Naive B cell (primary cell): ENCODE data around the gene PMVK. TPM values are rescaled to one million over a fixed set of nuclear protein-coding genes. Genes with fewer than 3 reads are reported as not detected.
A peak's percentile ranks its signal among the peaks of the same experiment; 100 is the strongest.
"Not testable (repeated sequence)": the region's sequence is repeated elsewhere in the genome, so short reads cannot be mapped to it uniquely, and the experiment has no call there.

Experiments
- ATAC-seq, 2 donors: fragments of 150-1000 bp; cut with Tn5 transposase; 2 replicates each; pipeline ENCODE4 v1.10.0; 2021; ENCODE audit warnings: low read depth in 2 of 2, mild to moderate bottlenecking in 2 of 2, moderate library complexity in 2 of 2
- DNase-seq: peaks from one replicate; pipeline ENCODE4 v3.0.0; 2022
- H3K27ac Mint-ChIP-seq, 6 donors: one replicate each; pipeline ENCODE4 v1.8.0; 2020 to 2022; ENCODE audit warnings: mild to moderate bottlenecking in 6 of 6, mixed read lengths in 6 of 6, moderate library complexity in 5 of 6, inconsistent platforms in 2 of 6
- H3K27me3 Mint-ChIP-seq, 3 donors: one replicate each; pipeline ENCODE4 v1.8.0; 2021 to 2022; ENCODE audit warnings: mixed read lengths in 3 of 3, mild to moderate bottlenecking in 1 of 3
- H3K36me3 Mint-ChIP-seq, 2 donors: one replicate each; pipeline ENCODE4 v1.8.0; 2020 to 2022; ENCODE audit warnings: mixed read lengths in 2 of 2, inconsistent platforms in 1 of 2, mild to moderate bottlenecking in 1 of 2
- H3K4me1 Mint-ChIP-seq, 3 donors: one replicate each; pipeline ENCODE4 v1.8.0; 2020 to 2022; ENCODE audit warnings: mixed read lengths in 3 of 3, inconsistent platforms in 1 of 3, mild to moderate bottlenecking in 1 of 3, moderate library complexity in 1 of 3
- H3K4me3 Mint-ChIP-seq, 8 donors: one replicate each; pipeline ENCODE4 v1.8.0; 2020 to 2022; ENCODE audit warnings: mild to moderate bottlenecking in 8 of 8, mixed read lengths in 8 of 8, moderate library complexity in 8 of 8, inconsistent platforms in 2 of 8
- H3K9me3 Mint-ChIP-seq, 7 donors: one replicate each; pipeline ENCODE4 v1.8.0; 2020 to 2022; ENCODE audit warnings: mixed read lengths in 7 of 7, mild to moderate bottlenecking in 5 of 7, inconsistent platforms in 2 of 7, moderate library complexity in 1 of 7
- polyA plus RNA-seq, 6 donors: library from polyadenylated mRNA; unstranded; fragments of 300-500 nt; fragmentation: Illumina TruSeq; gene quantifications; one replicate each; pipeline ENCODE4 v1.2.3, GENCODE V29; 2021; ENCODE audit warnings: low read depth in 6 of 6

The PMVK gene
- polyA plus RNA-seq, 6 donors from 2014 or later: 30.8 to 45.7 (median 33.3) TPM

GRCh38 chr1:154911691-154912550, 24.6 kb downstream of the PMVK start:
- H3K36me3 Mint-ChIP-seq: peaks cover 0 to 6% of the 10 kb centered on the region in 2 donors
- DNase-seq (no peak), ATAC-seq (no peak)
- H3K9me3 Mint-ChIP-seq: no peaks in the 10 kb centered on the region
- peak overlapping the region in 1 of 6 donors; percentile 28 for H3K27ac Mint-ChIP-seq
- no peaks in the 10 kb centered on the region for H3K27me3 Mint-ChIP-seq
- no peak overlapping the region for H3K4me3 Mint-ChIP-seq
- H3K4me1 Mint-ChIP-seq: peaks cover 0 to 4% (median 0%) of the 10 kb centered on the region in 3 donors

GRCh38 chr1:154910851-154911250, 25.7 kb downstream of the PMVK start:
- DNase-seq (no peak), ATAC-seq (no peak)
- peak overlapping the region in 1 of 6 donors; percentile 37 for H3K27ac Mint-ChIP-seq
- no peaks in the 10 kb centered on the region for H3K27me3 Mint-ChIP-seq
- no peaks in the 10 kb centered on the region for H3K36me3 Mint-ChIP-seq
- H3K4me1 Mint-ChIP-seq: peaks cover 0 to 4% (median 0%) of the 10 kb centered on the region in 3 donors
- H3K4me3 Mint-ChIP-seq: no peak overlapping the region
- no peaks in the 10 kb centered on the region for H3K9me3 Mint-ChIP-seq

GRCh38 chr1:154908937-154909336, 27.6 kb downstream of the PMVK start:
- Mint-ChIP-seq H3K36me3 (no peaks in the 10 kb centered on the region), H3K9me3 (no peaks in the 10 kb centered on the region), H3K27ac (no peak overlapping the region), H3K27me3 (no peaks in the 10 kb centered on the region), H3K4me3 (no peak overlapping the region), H3K4me1 (peaks cover 0 to 4% (median 0%) of the 10 kb centered on the region in 3 donors)
- DNase-seq (no peak), ATAC-seq (no peak)

- H3K27ac Mint-ChIP-seq: peak overlapping the region in 1 of 6 donors; percentile 38
- not testable (repeated sequence) for H3K27me3 Mint-ChIP-seq, H3K4me1 Mint-ChIP-seq, ATAC-seq, DNase-seq, H3K4me3 Mint-ChIP-seq, H3K9me3 Mint-ChIP-seq, H3K36me3 Mint-ChIP-seq
Measured at GRCh38 chr1:154908129-154908528, 28.4 kb downstream of the PMVK start.

- H3K9me3 Mint-ChIP-seq: no peaks in the 10 kb centered on the region
- H3K4me1 Mint-ChIP-seq: peaks cover 0 to 4% (median 0%) of the 10 kb centered on the region in 3 donors
- no peaks in the 10 kb centered on the region for H3K36me3 Mint-ChIP-seq
- H3K27ac Mint-ChIP-seq: no peak overlapping the region
- ATAC-seq (no peak), DNase-seq (no peak)
- H3K27me3 Mint-ChIP-seq: no peaks in the 10 kb centered on the region
- no peak overlapping the region for H3K4me3 Mint-ChIP-seq
Measured at GRCh38 chr1:154906621-154907081, 29.9 kb downstream of the PMVK start.

- no peaks in the 10 kb centered on the region for H3K27me3 Mint-ChIP-seq
- no peak overlapping the region for H3K4me3 Mint-ChIP-seq
- ATAC-seq (no peak), DNase-seq (no peak)
- H3K4me1 Mint-ChIP-seq: no peaks in the 10 kb centered on the region
- H3K36me3 Mint-ChIP-seq: no peaks in the 10 kb centered on the region
- no peaks in the 10 kb centered on the region for H3K9me3 Mint-ChIP-seq
- no peak overlapping the region for H3K27ac Mint-ChIP-seq
Measured at GRCh38 chr1:154902938-154903566, 33.5 kb downstream of the PMVK start.

GRCh38 chr1:154901591-154901990, 34.9 kb downstream of the PMVK start:
- no peaks in the 10 kb centered on the region for H3K36me3 Mint-ChIP-seq
- no peak overlapping the region for H3K27ac Mint-ChIP-seq
- no peaks in the 10 kb centered on the region for H3K4me1 Mint-ChIP-seq
- DNase-seq: no peak
- no peaks in the 10 kb centered on the region for H3K9me3 Mint-ChIP-seq
- no peaks in the 10 kb centered on the region for H3K27me3 Mint-ChIP-seq
- no peak for ATAC-seq
- H3K4me3 Mint-ChIP-seq: no peak overlapping the region

- H3K9me3 Mint-ChIP-seq: peaks cover 0 to 2% (median 0%) of the 10 kb centered on the region in 7 donors
- H3K4me1 Mint-ChIP-seq: no peaks in the 10 kb centered on the region
- no peaks in the 10 kb centered on the region for H3K27me3 Mint-ChIP-seq
- peak overlapping the region in 1 of 6 donors; percentile 39 for H3K27ac Mint-ChIP-seq
- H3K4me3 Mint-ChIP-seq: no peak overlapping the region
- ATAC-seq (no peak), DNase-seq (no peak)
- H3K36me3 Mint-ChIP-seq: no peaks in the 10 kb centered on the region
Measured at GRCh38 chr1:154899041-154899440, 37.5 kb downstream of the PMVK start.

- no peak overlapping the region for H3K4me3 Mint-ChIP-seq
- no peaks in the 10 kb centered on the region for H3K27me3 Mint-ChIP-seq
- H3K36me3 Mint-ChIP-seq: no peaks in the 10 kb centered on the region
- peaks cover 0 to 2% (median 0%) of the 10 kb centered on the region in 7 donors for H3K9me3 Mint-ChIP-seq
- no peak for DNase-seq
- ATAC-seq: no peak
- no peaks in the 10 kb centered on the region for H3K4me1 Mint-ChIP-seq
- peak overlapping the region in 1 of 6 donors; percentile 44 for H3K27ac Mint-ChIP-seq
Measured at GRCh38 chr1:154896771-154897286, 39.7 kb downstream of the PMVK start.

GRCh38 chr1:154895798-154896197, 40.7 kb downstream of the PMVK start:
- H3K27ac Mint-ChIP-seq: no peak overlapping the region
- no peaks in the 10 kb centered on the region for H3K27me3 Mint-ChIP-seq
- DNase-seq: no peak
- no peaks in the 10 kb centered on the region for H3K36me3 Mint-ChIP-seq
- H3K4me1 Mint-ChIP-seq: no peaks in the 10 kb centered on the region
- no peak overlapping the region for H3K4me3 Mint-ChIP-seq
- peaks cover 0 to 2% (median 0%) of the 10 kb centered on the region in 7 donors for H3K9me3 Mint-ChIP-seq
- no peak for ATAC-seq

GRCh38 chr1:154891452-154891851, 45.1 kb downstream of the PMVK start:
- H3K36me3 Mint-ChIP-seq: no peaks in the 10 kb centered on the region
- peaks cover 0 to 2% (median 0%) of the 10 kb centered on the region in 7 donors for H3K9me3 Mint-ChIP-seq
- DNase-seq: no peak
- H3K27ac Mint-ChIP-seq: no peak overlapping the region
- ATAC-seq: no peak
- H3K27me3 Mint-ChIP-seq: peaks cover 0 to 16% (median 4%) of the 10 kb centered on the region in 3 donors
- H3K4me1 Mint-ChIP-seq: no peaks in the 10 kb centered on the region
- H3K4me3 Mint-ChIP-seq: no peak overlapping the region

- ATAC-seq (no peak), DNase-seq (no peak)
- Mint-ChIP-seq H3K4me1 (no peaks in the 10 kb centered on the region), H3K9me3 (no peaks in the 10 kb centered on the region), H3K36me3 (no peaks in the 10 kb centered on the region), H3K27me3 (peaks cover 0 to 16% (median 4%) of the 10 kb centered on the region in 3 donors), H3K27ac (no peak overlapping the region), H3K4me3 (no peak overlapping the region)
Measured at GRCh38 chr1:154888757-154889156, 47.8 kb downstream of the PMVK start.

GRCh38 chr1:154886281-154887015, 50.1 kb downstream of the PMVK start:
- peaks cover 5 to 16% (median 5%) of the 10 kb centered on the region in 3 donors for H3K27me3 Mint-ChIP-seq
- no peaks in the 10 kb centered on the region for H3K36me3 Mint-ChIP-seq
- no peak for DNase-seq
- no peak overlapping the region for H3K27ac Mint-ChIP-seq
- H3K4me1 Mint-ChIP-seq: no peaks in the 10 kb centered on the region
- ATAC-seq: no peak
- no peaks in the 10 kb centered on the region for H3K9me3 Mint-ChIP-seq
- no peak overlapping the region for H3K4me3 Mint-ChIP-seq
